DND-41 (cell line): ENCODE data around the gene SCMH1.

Experiments
- ATAC-seq: fragments of 200-7000 bp; cut with Tn5 transposase; 3 replicates; pipeline ENCODE4 v1.9.1; 2021; ENCODE audit warnings: low read depth; ENCODE audit not compliant: insufficient read depth
- DNase-seq: peaks from one replicate; pipeline ENCODE4 v3.0.0-alpha.2; 2020
- H2AFZ ChIP-seq: 2 replicates; pipeline ENCODE4 v1.6.0; 2012; ENCODE audit warnings: low read depth, low read length
- H3K27ac ChIP-seq: 2 replicates; pipeline ENCODE4 v1.5.1; 2012; ENCODE audit warnings: low read length, inconsistent platforms
- H3K27me3 ChIP-seq: fragments of 200-600 bp; sonication (generic); 2 replicates; pipeline ENCODE4 v1.6.0; 2012; ENCODE audit warnings: low read length, mild to moderate bottlenecking, inconsistent platforms; ENCODE audit not compliant: insufficient read depth, poor library complexity
- H3K36me3 ChIP-seq: 2 replicates; pipeline ENCODE4 v1.5.1; 2012; ENCODE audit warnings: low read length, inconsistent platforms; ENCODE audit not compliant: insufficient read depth
- H3K4me1 ChIP-seq: 2 replicates; pipeline ENCODE4 v1.5.1; 2012; ENCODE audit warnings: mild to moderate bottlenecking, low read length; ENCODE audit not compliant: insufficient read depth
- H3K4me2 ChIP-seq: 2 replicates; pipeline ENCODE4 v1.6.0; 2012; ENCODE audit warnings: mild to moderate bottlenecking, moderate library complexity, low read length, inconsistent platforms; ENCODE audit not compliant: insufficient read depth
- H3K4me3 ChIP-seq, 2 experiments: fragments of 200-600 bp in 1 of 2; shearing (Covaris generic) in 1 of 2; 2 replicates each; pipeline ENCODE4 v1.5.1; 2012 to 2016; ENCODE audit warnings: inconsistent platforms in 2 of 2, low read length in 2 of 2, mild to moderate bottlenecking in 2 of 2, low read depth in 1 of 2, moderate library complexity in 1 of 2
- H3K79me2 ChIP-seq: 2 replicates; pipeline ENCODE4 v1.6.0; 2012; ENCODE audit warnings: low read length, inconsistent platforms; ENCODE audit not compliant: insufficient read depth
- H3K9ac ChIP-seq: 2 replicates; pipeline ENCODE4 v1.6.0; 2012; ENCODE audit warnings: low read depth, mild to moderate bottlenecking, inconsistent platforms, low read length, moderate library complexity
- H3K9me3 ChIP-seq: 2 replicates; pipeline ENCODE4 v1.5.1; 2012; ENCODE audit warnings: low read length, moderate library complexity, mild to moderate bottlenecking, inconsistent platforms; ENCODE audit not compliant: insufficient read depth, severe bottlenecking
- H4K20me1 ChIP-seq: 2 replicates; pipeline ENCODE4 v1.6.0; 2012; ENCODE audit warnings: low read length; ENCODE audit not compliant: insufficient read depth
- CTCF ChIP-seq: IDR thresholded peaks from 2 replicates; pipeline ENCODE4 v1.5.1; 2012; ENCODE audit warnings: borderline replicate concordance, low read length, moderate library complexity, mild to moderate bottlenecking; ENCODE audit not compliant: poor library complexity, severe bottlenecking; ENCODE audit errors: extremely low read depth
- EZH2 ChIP-seq: IDR thresholded peaks from 3 replicates; pipeline ENCODE4 v1.6.1; 2012; ENCODE audit warnings: borderline replicate concordance, low read depth, mild to moderate bottlenecking, moderate library complexity, low read length, inconsistent platforms; ENCODE audit not compliant: severe bottlenecking

Gene SCMH1

DNA sequence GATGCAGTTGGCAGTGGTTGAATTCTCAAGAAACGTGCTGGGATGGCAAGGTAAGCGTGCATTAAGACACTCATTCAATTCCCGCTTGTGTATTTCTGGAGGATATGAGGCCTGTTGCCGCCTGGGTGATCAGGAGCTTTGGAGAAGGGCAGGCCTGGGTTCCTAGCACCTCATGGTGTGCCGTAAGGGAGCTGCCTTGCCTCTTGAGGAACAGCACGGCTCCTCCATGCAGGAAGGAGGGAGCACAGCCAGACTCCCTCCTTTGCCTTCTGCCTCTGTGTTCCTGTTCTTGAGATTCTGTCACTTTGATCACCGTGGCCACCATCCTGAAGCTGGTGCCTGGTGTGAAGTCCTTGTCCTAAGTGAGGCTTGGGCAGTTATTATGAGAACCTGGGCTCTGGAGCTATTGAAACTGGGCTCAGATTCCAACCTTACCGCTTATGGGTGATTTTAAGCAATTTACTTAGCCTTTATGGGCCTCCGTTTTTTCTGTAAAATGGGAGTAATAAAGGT lies 238.9 kb downstream of the SCMH1 start:
- H4K20me1 ChIP-seq: peaks cover 58% of the 10 kb centered on the region
- H3K79me2 ChIP-seq: peaks cover 25% of the 10 kb centered on the region
- no peaks in the 10 kb centered on the region for H3K9me3 ChIP-seq
- TF ChIP-seq EZH2 (no peak), CTCF (no peak)
- ATAC-seq (0 out of 3 replicates have a peak, but pooled peaks have one; percentile 3), DNase-seq (no peak)
- no peaks in the 10 kb centered on the region for H3K27me3 ChIP-seq
- peaks cover 23% of the 10 kb centered on the region for H3K4me1 ChIP-seq
- H3K4me2 ChIP-seq: no peak overlapping the region
- H3K27ac ChIP-seq: peak overlapping the region; percentile 52
- peaks cover 97% of the 10 kb centered on the region for H3K36me3 ChIP-seq
- no peak overlapping the region for H3K9ac ChIP-seq
- H2AFZ ChIP-seq: no peak overlapping the region
- no peak overlapping the region for H3K4me3 ChIP-seq

- Histone ChIP-seq H3K27ac (no peak overlapping the region), H4K20me1 (peaks cover 57% of the 10 kb centered on the region), H3K4me3 (no peak overlapping the region), H3K9ac (no peak overlapping the region), H3K27me3 (no peaks in the 10 kb centered on the region), H2AFZ (no peak overlapping the region), H3K36me3 (peaks cover 97% of the 10 kb centered on the region), H3K79me2 (peaks cover 49% of the 10 kb centered on the region), H3K4me1 (peaks cover 21% of the 10 kb centered on the region), H3K4me2 (no peak overlapping the region), H3K9me3 (no peaks in the 10 kb centered on the region)
- no peak for DNase-seq
- no peak for TF ChIP-seq CTCF
- TF ChIP-seq EZH2: no peak
- ATAC-seq: no peak
Measured at GRCh38 chr1:40998668-40999067, 243.4 kb downstream of the SCMH1 start.

DNA sequence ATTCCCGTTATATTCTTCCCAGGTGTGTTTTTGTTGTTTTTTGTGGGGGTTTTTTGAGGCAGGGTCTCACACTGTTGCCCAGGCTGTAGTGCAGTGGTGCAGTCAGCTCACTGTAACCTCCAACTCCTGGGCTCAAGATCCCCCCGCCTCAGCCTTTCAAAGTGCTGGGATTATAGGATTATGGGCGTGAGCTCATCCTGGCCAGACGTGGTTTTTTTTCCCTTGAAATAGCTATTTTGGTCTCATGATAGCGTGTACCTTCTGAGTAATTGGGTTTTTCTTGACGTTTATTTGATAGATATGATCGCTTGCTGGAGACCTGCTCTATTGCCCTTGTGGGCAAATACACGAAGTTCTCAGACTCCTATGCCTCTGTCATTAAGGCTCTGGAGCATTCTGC lies 245.0 kb downstream of the SCMH1 start:
- H4K20me1 ChIP-seq: peaks cover 56% of the 10 kb centered on the region
- no peak overlapping the region for H2AFZ ChIP-seq
- TF ChIP-seq EZH2: no peak
- TF ChIP-seq CTCF: no peak
- ATAC-seq (no peak), DNase-seq (no peak)
- no peak overlapping the region for H3K4me3 ChIP-seq
- H3K79me2 ChIP-seq: peaks cover 61% of the 10 kb centered on the region
- H3K4me1 ChIP-seq: peaks cover 6% of the 10 kb centered on the region
- no peaks in the 10 kb centered on the region for H3K27me3 ChIP-seq
- no peak overlapping the region for H3K9ac ChIP-seq
- H3K4me2 ChIP-seq: no peak overlapping the region
- H3K36me3 ChIP-seq: peaks cover 95% of the 10 kb centered on the region
- H3K9me3 ChIP-seq: no peaks in the 10 kb centered on the region
- no peak overlapping the region for H3K27ac ChIP-seq
